MM.1S (cell line): ENCODE data around the gene UFD1.

Source experiments
- DNase-seq: peaks from one replicate; pipeline ENCODE4 v3.0.0-alpha.2; 2015
- H2AFZ ChIP-seq: fragments of 300-600 bp; sonication (generic); 2 replicates; pipeline ENCODE4 v1.6.0; 2016; ENCODE audit warnings: antibody characterized with exemption, low read length
- H3F3A ChIP-seq: fragments of 300-600 bp; sonication (generic); 2 replicates; pipeline ENCODE4 v1.6.1; 2016; ENCODE audit warnings: mild to moderate bottlenecking, antibody characterized with exemption, low read length, moderate library complexity, mixed read lengths; ENCODE audit not compliant: insufficient read depth
- H3K27ac ChIP-seq: fragments of 300-600 bp; sonication (generic); 2 replicates; pipeline ENCODE4 v1.5.1; 2016; ENCODE audit warnings: mild to moderate bottlenecking, low read length
- H3K27me3 ChIP-seq: fragments of 300-600 bp; sonication (generic); replicated peaks from 2 replicates; pipeline ENCODE4 v1.6.0; 2016; ENCODE audit warnings: low read length; ENCODE audit not compliant: insufficient read depth
- H3K36me3 ChIP-seq: fragments of 300-600 bp; sonication (generic); replicated peaks from 2 replicates; pipeline ENCODE4 v1.6.1; 2016; ENCODE audit warnings: mild to moderate bottlenecking, low read length, mixed read lengths; ENCODE audit not compliant: insufficient read depth
- H3K4me1 ChIP-seq: fragments of 300-600 bp; sonication (generic); 2 replicates; pipeline ENCODE4 v1.6.1; 2016; ENCODE audit warnings: low read length, mixed read lengths
- H3K4me2 ChIP-seq: fragments of 300-600 bp; sonication (generic); 2 replicates; pipeline ENCODE4 v1.6.0; 2016; ENCODE audit warnings: low read depth, low read length
- H3K4me3 ChIP-seq: fragments of 300-600 bp; sonication (generic); 2 replicates; pipeline ENCODE4 v1.5.1; 2016; ENCODE audit warnings: low read length, mixed read lengths
- H3K79me2 ChIP-seq: fragments of 300-600 bp; sonication (generic); 2 replicates; pipeline ENCODE4 v1.6.1; 2016; ENCODE audit warnings: mixed run types, low read length, mixed read lengths
- H3K9ac ChIP-seq: fragments of 300-600 bp; sonication (generic); 2 replicates; pipeline ENCODE4 v1.6.1; 2016; ENCODE audit warnings: low read length, mixed read lengths
- H3K9me2 ChIP-seq: fragments of 300-600 bp; sonication (generic); replicated peaks from 2 replicates; pipeline ENCODE4 v1.6.1; 2016; ENCODE audit warnings: mild to moderate bottlenecking, low read length, mixed read lengths; ENCODE audit not compliant: insufficient read depth
- H3K9me3 ChIP-seq: fragments of 300-600 bp; sonication (generic); replicated peaks from 2 replicates; pipeline ENCODE4 v1.6.1; 2016; ENCODE audit warnings: mild to moderate bottlenecking, low read length, mixed read lengths; ENCODE audit not compliant: insufficient read depth
- H4K20me1 ChIP-seq: fragments of 300-600 bp; sonication (generic); 2 replicates; pipeline ENCODE4 v1.6.1; 2016; ENCODE audit warnings: mild to moderate bottlenecking, low read length, moderate library complexity, mixed read lengths; ENCODE audit not compliant: insufficient read depth
- EZH2 ChIP-seq: fragments of 300-600 bp; sonication (generic); optimal IDR thresholded peaks from 2 replicates; pipeline ENCODE3; 2017; ENCODE audit warnings: low read depth, mild to moderate bottlenecking, antibody characterized with exemption, low read length, mixed read lengths
- EZH2phosphoT487 ChIP-seq: fragments of 300-600 bp; sonication (generic); IDR thresholded peaks from 2 replicates; pipeline ENCODE4 v1.6.1; 2018; ENCODE audit warnings: antibody characterized with exemption, low read length
- TF ChIP-seq, protein P1 (sequence below): fragments of 300-600 bp; sonication (generic); IDR thresholded peaks from 2 replicates; pipeline ENCODE4 v1.5.1; 2016; ENCODE audit warnings: antibody characterized with exemption, low read length, mixed read lengths

UFD1 gene

DNA sequence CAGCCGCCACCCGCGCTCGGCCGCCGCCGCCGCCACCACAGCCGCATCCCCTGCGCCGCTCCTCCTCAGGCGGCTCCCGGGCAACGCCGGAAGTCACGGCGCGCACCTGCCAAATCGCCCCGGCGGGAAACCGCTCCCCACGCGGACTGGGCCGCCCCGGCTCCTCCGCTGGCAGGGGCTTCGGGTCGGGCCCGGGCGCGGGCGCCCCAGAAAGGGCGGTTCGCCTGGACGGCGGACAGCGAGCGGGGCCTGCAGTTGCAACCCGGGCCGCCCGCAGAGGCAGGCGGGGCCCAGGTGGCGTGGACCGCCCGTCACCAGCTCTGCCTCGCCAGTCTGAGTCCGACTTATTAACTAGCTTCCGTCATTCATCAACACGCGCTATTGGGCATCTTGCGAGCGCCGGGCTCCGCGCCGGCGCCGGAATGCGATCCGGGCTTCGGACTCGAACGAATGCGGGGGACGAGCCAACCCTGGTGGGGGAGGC is 47.3 kb downstream of the UFD1 start, which contains the start of gene HIRA:
Gene HIRA, minus strand, starts transcription at position 85 of the 484 bp plus-strand sequence. CDS start 257 bp downstream, outside the sequence.
- H3F3A ChIP-seq: peaks cover 18% of the 10 kb centered on the region
- DNase-seq: peak; percentile 81
- no peaks in the 10 kb centered on the region for H3K27me3 ChIP-seq
- peak within 1 kb of the TSS; percentile 88 for H2AFZ ChIP-seq
- H3K9ac ChIP-seq: peak within 1 kb of the TSS; percentile 99
- H3K9me3 ChIP-seq: no peaks in the 10 kb centered on the region
- peaks cover 60% of the 10 kb centered on the region for H3K79me2 ChIP-seq
- H3K27ac ChIP-seq: peak within 1 kb of the TSS; percentile 97
- H3K36me3 ChIP-seq: 0 out of 2 replicates have a peak, but pooled peaks cover 7% of the 10 kb centered on the region
- peak within 1 kb of the TSS; percentile 99 for H3K4me3 ChIP-seq
- TF ChIP-seq EZH2 (no peak), EZH2phosphoT487 (no peak)
- TF ChIP-seq, protein P1, sequence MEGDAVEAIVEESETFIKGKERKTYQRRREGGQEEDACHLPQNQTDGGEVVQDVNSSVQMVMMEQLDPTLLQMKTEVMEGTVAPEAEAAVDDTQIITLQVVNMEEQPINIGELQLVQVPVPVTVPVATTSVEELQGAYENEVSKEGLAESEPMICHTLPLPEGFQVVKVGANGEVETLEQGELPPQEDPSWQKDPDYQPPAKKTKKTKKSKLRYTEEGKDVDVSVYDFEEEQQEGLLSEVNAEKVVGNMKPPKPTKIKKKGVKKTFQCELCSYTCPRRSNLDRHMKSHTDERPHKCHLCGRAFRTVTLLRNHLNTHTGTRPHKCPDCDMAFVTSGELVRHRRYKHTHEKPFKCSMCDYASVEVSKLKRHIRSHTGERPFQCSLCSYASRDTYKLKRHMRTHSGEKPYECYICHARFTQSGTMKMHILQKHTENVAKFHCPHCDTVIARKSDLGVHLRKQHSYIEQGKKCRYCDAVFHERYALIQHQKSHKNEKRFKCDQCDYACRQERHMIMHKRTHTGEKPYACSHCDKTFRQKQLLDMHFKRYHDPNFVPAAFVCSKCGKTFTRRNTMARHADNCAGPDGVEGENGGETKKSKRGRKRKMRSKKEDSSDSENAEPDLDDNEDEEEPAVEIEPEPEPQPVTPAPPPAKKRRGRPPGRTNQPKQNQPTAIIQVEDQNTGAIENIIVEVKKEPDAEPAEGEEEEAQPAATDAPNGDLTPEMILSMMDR: no peak
- H4K20me1 ChIP-seq: peaks cover 11% of the 10 kb centered on the region; the same call in 1 of the 2 replicates
- H3K4me2 ChIP-seq: peak within 1 kb of the TSS; percentile 87
- peaks cover 27% of the 10 kb centered on the region for H3K4me1 ChIP-seq
- no peaks in the 10 kb centered on the region for H3K9me2 ChIP-seq

DNA sequence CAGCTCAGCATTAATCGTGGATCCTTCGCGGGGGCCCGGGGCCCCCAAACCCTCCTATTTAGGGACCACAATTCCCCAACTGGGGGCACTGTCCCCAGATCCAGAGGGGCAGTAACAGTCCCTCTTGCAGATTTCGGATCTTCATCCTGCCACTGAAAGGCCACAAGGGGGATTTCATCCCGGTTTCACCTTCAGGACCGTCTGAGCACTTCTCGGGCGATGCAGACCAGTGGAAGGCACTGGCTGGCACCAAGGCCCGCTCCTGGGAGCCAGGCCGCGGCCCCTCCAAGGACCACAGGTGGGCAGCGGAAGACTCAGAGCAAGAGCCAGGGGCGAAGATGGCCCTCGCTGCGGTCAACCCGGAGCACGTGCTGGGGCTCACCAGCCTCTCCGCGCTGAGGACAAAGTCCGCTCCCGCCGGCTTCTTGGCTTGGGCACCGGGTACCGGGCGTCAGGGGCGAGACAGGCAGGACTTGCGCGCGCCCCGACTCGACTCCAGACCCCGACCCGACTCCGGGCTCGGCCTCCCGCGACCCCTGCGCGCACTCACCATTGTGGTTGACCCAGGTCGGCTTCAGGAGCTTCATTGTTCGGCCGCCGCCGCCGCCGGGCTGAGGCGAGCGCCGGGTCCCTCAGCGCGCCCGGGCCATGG is 48.0 kb downstream of the UFD1 start:
- Histone ChIP-seq H3F3A (peaks cover 18% of the 10 kb centered on the region), H3K27me3 (no peaks in the 10 kb centered on the region), H3K27ac (peak overlapping the region; percentile 94), H3K9me2 (no peaks in the 10 kb centered on the region), H3K4me2 (peak overlapping the region; percentile 87), H3K9me3 (no peaks in the 10 kb centered on the region), H3K9ac (peak overlapping the region; percentile 99), H4K20me1 (peaks cover 18% of the 10 kb centered on the region; the same call in 1 of the 2 replicates), H3K36me3 (0 out of 2 replicates have a peak, but pooled peaks cover 7% of the 10 kb centered on the region), H3K4me3 (peak overlapping the region; percentile 94), H3K79me2 (peaks cover 67% of the 10 kb centered on the region), H2AFZ (no peak overlapping the region), H3K4me1 (peaks cover 27% of the 10 kb centered on the region)
- peak; percentile 47 for DNase-seq
- TF ChIP-seq, protein P1: peak; percentile 24; the same call in 1 of the 2 replicates
- TF ChIP-seq EZH2 (no peak), EZH2phosphoT487 (no peak)

DNA sequence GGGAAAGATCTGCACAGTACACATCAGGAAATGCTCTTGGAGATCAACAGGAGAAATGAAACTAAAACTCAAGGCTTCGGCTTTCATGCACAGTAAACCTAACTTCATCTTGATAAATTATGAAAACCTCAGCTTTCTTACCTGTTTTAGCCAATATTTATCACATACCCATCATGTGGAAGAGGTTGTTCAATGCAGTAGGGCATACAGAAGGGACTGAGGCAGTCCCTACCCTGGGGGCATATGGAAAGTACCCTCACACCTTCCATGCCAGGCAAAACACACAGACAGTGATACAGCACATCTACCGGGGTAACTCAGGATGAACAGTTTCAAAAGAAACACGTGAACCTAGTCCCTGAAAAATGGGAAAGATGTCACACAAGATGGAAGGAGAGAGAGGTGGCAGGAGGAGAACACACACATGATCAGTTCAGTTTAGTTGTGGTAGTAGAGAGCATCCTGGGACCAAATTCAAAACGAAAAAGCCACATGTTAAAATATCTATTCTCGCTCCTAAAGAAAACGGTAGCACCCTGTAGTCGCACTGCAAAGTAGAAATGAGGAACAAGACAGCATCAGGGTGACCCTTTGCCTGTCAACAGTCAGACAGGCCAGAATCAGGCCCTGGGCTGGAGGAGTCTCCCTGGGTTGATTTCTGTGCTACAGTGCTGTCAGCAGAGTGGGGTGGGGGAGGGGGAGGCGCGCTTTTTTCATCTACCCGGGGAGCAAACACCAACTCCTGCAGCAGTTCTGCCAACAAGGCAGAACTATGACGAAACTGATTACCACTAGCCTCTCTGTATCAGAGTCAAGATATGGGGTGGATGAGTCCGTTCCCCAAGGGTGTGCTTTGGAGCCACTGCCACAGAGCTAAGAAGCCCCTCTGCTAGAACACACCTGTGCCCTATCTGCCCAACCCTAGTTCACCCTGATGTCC is 48.8 kb downstream of the UFD1 start:
- Histone ChIP-seq H3K27ac (peak overlapping the region; percentile 94), H3K4me1 (peaks cover 30% of the 10 kb centered on the region), H3K9me2 (no peaks in the 10 kb centered on the region), H3K9me3 (no peaks in the 10 kb centered on the region), H3K27me3 (no peaks in the 10 kb centered on the region), H3K4me2 (peak overlapping the region; percentile 87), H3K4me3 (peak overlapping the region; percentile 94), H3F3A (peaks cover 18% of the 10 kb centered on the region), H4K20me1 (peaks cover 18% of the 10 kb centered on the region; the same call in 1 of the 2 replicates), H3K79me2 (peaks cover 75% of the 10 kb centered on the region), H3K9ac (peak overlapping the region; percentile 99), H3K36me3 (peaks cover 7% of the 10 kb centered on the region; the same call in 1 of the 2 replicates), H2AFZ (no peak overlapping the region)
- DNase-seq: peak; percentile 86
- no peak for TF ChIP-seq EZH2
- TF ChIP-seq, protein P1: no peak
- no peak for TF ChIP-seq EZH2phosphoT487
